HG03097 (cell line): Measurements from ENCODE around the gene ZNF185.

Source experiments
- ATAC-seq: cut with Tn5 transposase; IDR thresholded peaks from one replicate; pipeline ENCODE4 v1.9.1; 2021; ENCODE audit not compliant: unreplicated experiment, low FRiP score

ZNF185 gene

GRCh38 chrX:152897222-152898131, at the start of gene ZNF185:
ZNF185 (plus strand) TSS chrX:152898067; CDS start chrX:152914490, 16,423 bp downstream.
- no peak for ATAC-seq

- no peak for ATAC-seq
These were observed 47.4 kb upstream of the ZNF185 start for GRCh38 chrX:152850465-152850864.

GRCh38 chrX:152853986-152854385, 43.9 kb upstream of the ZNF185 start:
- no peak for ATAC-seq

- ATAC-seq, result no peak
These were observed 36.8 kb upstream of the ZNF185 start for GRCh38 chrX:152861116-152861515.

- no peak for ATAC-seq
These were observed 36.0 kb upstream of the ZNF185 start for GRCh38 chrX:152861826-152862225.

GRCh38 chrX:152865232-152865920, 32.5 kb upstream of the ZNF185 start:
- ATAC-seq, result no peak

GRCh38 chrX:152866386-152866785, 31.5 kb upstream of the ZNF185 start:
- no peak for ATAC-seq

GRCh38 chrX:152869972-152870371, 27.9 kb upstream of the ZNF185 start:
- ATAC-seq, result no peak

- no peak for ATAC-seq
These were observed 26.6 kb upstream of the ZNF185 start for GRCh38 chrX:152871260-152871659.

GRCh38 chrX:152872522-152872921, 25.3 kb upstream of the ZNF185 start:
- ATAC-seq, result no peak

- no peak for ATAC-seq
These were observed 24.5 kb upstream of the ZNF185 start for GRCh38 chrX:152873361-152873760.

GRCh38 chrX:152876931-152877840, 20.7 kb upstream of the ZNF185 start:
- no peak for ATAC-seq

GRCh38 chrX:152878976-152879755, 18.7 kb upstream of the ZNF185 start:
- no peak for ATAC-seq

- no peak for ATAC-seq
These were observed 16.6 kb upstream of the ZNF185 start for GRCh38 chrX:152881289-152881688.

GRCh38 chrX:152884171-152884570, 13.7 kb upstream of the ZNF185 start:
- ATAC-seq, result no peak

GRCh38 chrX:152886716-152887115, 11.2 kb upstream of the ZNF185 start:
- no peak for ATAC-seq

GRCh38 chrX:152892499-152892898, 5.4 kb upstream of the ZNF185 start:
- no peak for ATAC-seq

- no peak for ATAC-seq
These were observed 4.6 kb upstream of the ZNF185 start for GRCh38 chrX:152892999-152893891.
